MM.1S (cell line): ENCODE results near the gene SERF2.
A peak's percentile ranks its signal among the peaks of the same experiment; 100 is the strongest.

Experiments used
- DNase-seq: peaks from one replicate; pipeline ENCODE4 v3.0.0-alpha.2; 2015
- H2AFZ ChIP-seq: fragments of 300-600 bp; sonication (generic); 2 replicates; pipeline ENCODE4 v1.6.0; 2016; ENCODE audit warnings: antibody characterized with exemption, low read length
- H3F3A ChIP-seq: fragments of 300-600 bp; sonication (generic); 2 replicates; pipeline ENCODE4 v1.6.1; 2016; ENCODE audit warnings: mild to moderate bottlenecking, antibody characterized with exemption, low read length, moderate library complexity, mixed read lengths; ENCODE audit not compliant: insufficient read depth
- H3K27ac ChIP-seq: fragments of 300-600 bp; sonication (generic); 2 replicates; pipeline ENCODE4 v1.5.1; 2016; ENCODE audit warnings: mild to moderate bottlenecking, low read length
- H3K27me3 ChIP-seq: fragments of 300-600 bp; sonication (generic); replicated peaks from 2 replicates; pipeline ENCODE4 v1.6.0; 2016; ENCODE audit warnings: low read length; ENCODE audit not compliant: insufficient read depth
- H3K36me3 ChIP-seq: fragments of 300-600 bp; sonication (generic); replicated peaks from 2 replicates; pipeline ENCODE4 v1.6.1; 2016; ENCODE audit warnings: mild to moderate bottlenecking, low read length, mixed read lengths; ENCODE audit not compliant: insufficient read depth
- H3K4me1 ChIP-seq: fragments of 300-600 bp; sonication (generic); 2 replicates; pipeline ENCODE4 v1.6.1; 2016; ENCODE audit warnings: low read length, mixed read lengths
- H3K4me2 ChIP-seq: fragments of 300-600 bp; sonication (generic); 2 replicates; pipeline ENCODE4 v1.6.0; 2016; ENCODE audit warnings: low read depth, low read length
- H3K4me3 ChIP-seq: fragments of 300-600 bp; sonication (generic); 2 replicates; pipeline ENCODE4 v1.5.1; 2016; ENCODE audit warnings: low read length, mixed read lengths
- H3K79me2 ChIP-seq: fragments of 300-600 bp; sonication (generic); 2 replicates; pipeline ENCODE4 v1.6.1; 2016; ENCODE audit warnings: mixed run types, low read length, mixed read lengths
- H3K9ac ChIP-seq: fragments of 300-600 bp; sonication (generic); 2 replicates; pipeline ENCODE4 v1.6.1; 2016; ENCODE audit warnings: low read length, mixed read lengths
- H3K9me2 ChIP-seq: fragments of 300-600 bp; sonication (generic); replicated peaks from 2 replicates; pipeline ENCODE4 v1.6.1; 2016; ENCODE audit warnings: mild to moderate bottlenecking, low read length, mixed read lengths; ENCODE audit not compliant: insufficient read depth
- H3K9me3 ChIP-seq: fragments of 300-600 bp; sonication (generic); replicated peaks from 2 replicates; pipeline ENCODE4 v1.6.1; 2016; ENCODE audit warnings: mild to moderate bottlenecking, low read length, mixed read lengths; ENCODE audit not compliant: insufficient read depth
- H4K20me1 ChIP-seq: fragments of 300-600 bp; sonication (generic); 2 replicates; pipeline ENCODE4 v1.6.1; 2016; ENCODE audit warnings: mild to moderate bottlenecking, low read length, moderate library complexity, mixed read lengths; ENCODE audit not compliant: insufficient read depth
- CTCF ChIP-seq: fragments of 300-600 bp; sonication (generic); IDR thresholded peaks from 2 replicates; pipeline ENCODE4 v1.5.1; 2016; ENCODE audit warnings: antibody characterized with exemption, low read length, mixed read lengths
- EZH2 ChIP-seq: fragments of 300-600 bp; sonication (generic); optimal IDR thresholded peaks from 2 replicates; pipeline ENCODE3; 2017; ENCODE audit warnings: low read depth, mild to moderate bottlenecking, antibody characterized with exemption, low read length, mixed read lengths
- EZH2phosphoT487 ChIP-seq: fragments of 300-600 bp; sonication (generic); IDR thresholded peaks from 2 replicates; pipeline ENCODE4 v1.6.1; 2018; ENCODE audit warnings: antibody characterized with exemption, low read length

The SERF2 gene

GRCh38 chr15:43771816-43772215, 20.3 kb upstream of the SERF2 start:
- Histone ChIP-seq H3K9ac (no peak overlapping the region), H3K4me2 (no peak overlapping the region), H2AFZ (no peak overlapping the region), H3K79me2 (no peaks in the 10 kb centered on the region), H3K27ac (no peak overlapping the region), H3K9me3 (no peaks in the 10 kb centered on the region), H3K4me3 (no peak overlapping the region), H4K20me1 (no peaks in the 10 kb centered on the region; the same call in 1 of the 2 replicates), H3K27me3 (no peaks in the 10 kb centered on the region), H3K9me2 (no peaks in the 10 kb centered on the region), H3F3A (peaks cover 16% of the 10 kb centered on the region; the same call in 1 of the 2 replicates), H3K4me1 (no peaks in the 10 kb centered on the region), H3K36me3 (peaks cover 12% of the 10 kb centered on the region)
- DNase-seq, result no peak
- no peak for TF ChIP-seq EZH2phosphoT487
- no peak for TF ChIP-seq EZH2

GRCh38 chr15:43772624-43773023, 19.5 kb upstream of the SERF2 start:
- peaks cover 2% of the 10 kb centered on the region; the same call in 1 of the 2 replicates for H3K4me1 ChIP-seq
- H3F3A ChIP-seq, result peaks cover 16% of the 10 kb centered on the region; the same call in 1 of the 2 replicates
- H3K36me3 ChIP-seq, result peaks cover 12% of the 10 kb centered on the region
- H3K27me3 ChIP-seq, result no peaks in the 10 kb centered on the region
- TF ChIP-seq CTCF, result no peak
- no peak for TF ChIP-seq EZH2phosphoT487
- no peak for TF ChIP-seq EZH2
- DNase-seq, result no peak
- H3K9ac ChIP-seq, result no peak overlapping the region
- no peaks in the 10 kb centered on the region for H3K9me2 ChIP-seq
- H3K9me3 ChIP-seq, result no peaks in the 10 kb centered on the region
- H3K4me2 ChIP-seq, result no peak overlapping the region
- H4K20me1 ChIP-seq, result no peaks in the 10 kb centered on the region; the same call in 1 of the 2 replicates
- H3K27ac ChIP-seq, result no peak overlapping the region
- no peak overlapping the region for H3K4me3 ChIP-seq
- H3K79me2 ChIP-seq, result no peaks in the 10 kb centered on the region
- no peak overlapping the region for H2AFZ ChIP-seq

- TF ChIP-seq EZH2 (no peak), EZH2phosphoT487 (no peak), CTCF (no peak)
- Histone ChIP-seq H3K9me2 (no peaks in the 10 kb centered on the region), H3K4me2 (no peak overlapping the region), H3K9ac (no peak overlapping the region), H3K79me2 (no peaks in the 10 kb centered on the region), H3K27ac (no peak overlapping the region), H4K20me1 (no peaks in the 10 kb centered on the region; the same call in 1 of the 2 replicates), H2AFZ (no peak overlapping the region), H3K4me1 (peaks cover 3% of the 10 kb centered on the region; the same call in 1 of the 2 replicates), H3K4me3 (no peak overlapping the region), H3K27me3 (peaks cover 9% of the 10 kb centered on the region), H3K9me3 (no peaks in the 10 kb centered on the region), H3K36me3 (peaks cover 12% of the 10 kb centered on the region), H3F3A (peaks cover 16% of the 10 kb centered on the region; the same call in 1 of the 2 replicates)
- no peak for DNase-seq
Observed at GRCh38 chr15:43774062-43774461, 18.1 kb upstream of the SERF2 start.

GRCh38 chr15:43775411-43775965, 16.6 kb upstream of the SERF2 start:
- Histone ChIP-seq H3K9ac (no peak overlapping the region), H3K9me2 (no peaks in the 10 kb centered on the region), H3K36me3 (peaks cover 9% of the 10 kb centered on the region), H3K27ac (no peak overlapping the region), H2AFZ (no peak overlapping the region), H3K4me3 (no peak overlapping the region), H3K79me2 (no peaks in the 10 kb centered on the region), H3F3A (peaks cover 16% of the 10 kb centered on the region; the same call in 1 of the 2 replicates), H4K20me1 (no peaks in the 10 kb centered on the region; the same call in 1 of the 2 replicates), H3K9me3 (no peaks in the 10 kb centered on the region), H3K4me2 (no peak overlapping the region), H3K27me3 (peaks cover 21% of the 10 kb centered on the region), H3K4me1 (peaks cover 3% of the 10 kb centered on the region; the same call in 1 of the 2 replicates)
- DNase-seq, result no peak
- TF ChIP-seq EZH2phosphoT487 (no peak), CTCF (peak; percentile 17; the same call in 1 of the 2 replicates)
